Astrocyte of the hippocampus (primary cell): ENCODE data around the gene CCDC134.
"Not testable (repeated sequence)": the region's sequence is repeated elsewhere in the genome, so short reads cannot be mapped to it uniquely, and the experiment has no call there.

Experiments
- DNase-seq: peaks from one replicate; pipeline ENCODE4 v3.0.0; 2011; ENCODE audit warnings: low read depth, low spot score

Gene CCDC134

DNA sequence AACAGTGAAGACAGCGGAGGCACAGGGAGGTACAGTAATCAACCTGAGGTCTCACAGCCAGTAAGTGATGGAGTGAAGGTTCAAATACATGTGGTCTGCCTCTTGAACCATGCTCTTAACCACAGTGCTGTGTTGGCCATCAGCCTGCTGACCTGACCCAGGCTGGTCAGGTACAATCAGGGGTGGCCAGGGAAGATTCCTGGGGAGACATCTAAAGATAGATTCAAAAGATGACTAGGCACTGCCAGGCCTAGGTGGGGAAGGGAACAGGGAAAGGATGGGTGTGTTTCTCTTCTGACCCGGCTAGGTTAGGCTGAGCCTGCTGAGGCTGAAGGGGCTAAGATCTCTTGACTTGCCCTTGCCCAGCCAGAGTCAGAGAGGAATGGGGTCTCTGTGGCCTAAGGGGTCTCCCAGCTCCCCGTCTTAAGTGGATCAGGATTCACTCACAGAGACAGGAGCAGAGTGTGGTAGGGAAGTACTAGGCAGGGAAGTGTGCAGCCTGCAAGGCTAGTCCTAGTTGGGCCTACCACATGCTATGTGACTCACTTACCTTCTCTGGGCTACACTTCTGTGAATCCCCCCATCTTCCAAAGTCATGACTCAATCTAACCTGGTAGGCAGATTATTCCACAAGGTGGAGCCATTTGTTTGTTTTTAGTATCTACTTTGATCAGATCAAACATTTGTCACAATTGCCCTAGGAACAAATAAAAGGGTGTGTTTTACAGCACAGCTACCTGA, 22.0 kb downstream of the CCDC134 start:
- peak; percentile 65 for DNase-seq

GRCh38 chr22:41823797-41824196, 23.3 kb downstream of the CCDC134 start:
- no peak for DNase-seq

GRCh38 chr22:41825376-41825775, 24.9 kb downstream of the CCDC134 start:
- DNase-seq: no peak

DNA sequence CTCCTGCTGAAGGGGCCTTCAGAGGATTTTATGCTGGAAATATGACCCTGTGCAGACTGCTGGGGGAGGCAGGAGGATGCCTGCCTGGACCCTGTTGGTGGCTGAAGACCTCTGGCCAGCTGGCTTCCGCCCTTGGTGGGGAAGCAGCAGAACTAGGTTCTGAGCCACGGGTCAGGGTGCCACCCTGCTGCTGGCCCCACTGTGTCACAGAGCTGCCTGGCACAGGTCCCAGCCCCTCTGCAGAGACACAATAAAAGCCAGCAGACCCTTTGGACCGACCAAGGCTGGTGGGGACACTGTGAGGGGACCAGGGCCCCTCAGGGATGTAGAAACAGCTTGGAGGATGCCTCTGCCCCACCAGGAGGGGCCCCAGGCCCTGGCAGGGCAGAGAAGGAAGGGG, 25.5 kb downstream of the CCDC134 start:
- DNase-seq: no peak

DNA sequence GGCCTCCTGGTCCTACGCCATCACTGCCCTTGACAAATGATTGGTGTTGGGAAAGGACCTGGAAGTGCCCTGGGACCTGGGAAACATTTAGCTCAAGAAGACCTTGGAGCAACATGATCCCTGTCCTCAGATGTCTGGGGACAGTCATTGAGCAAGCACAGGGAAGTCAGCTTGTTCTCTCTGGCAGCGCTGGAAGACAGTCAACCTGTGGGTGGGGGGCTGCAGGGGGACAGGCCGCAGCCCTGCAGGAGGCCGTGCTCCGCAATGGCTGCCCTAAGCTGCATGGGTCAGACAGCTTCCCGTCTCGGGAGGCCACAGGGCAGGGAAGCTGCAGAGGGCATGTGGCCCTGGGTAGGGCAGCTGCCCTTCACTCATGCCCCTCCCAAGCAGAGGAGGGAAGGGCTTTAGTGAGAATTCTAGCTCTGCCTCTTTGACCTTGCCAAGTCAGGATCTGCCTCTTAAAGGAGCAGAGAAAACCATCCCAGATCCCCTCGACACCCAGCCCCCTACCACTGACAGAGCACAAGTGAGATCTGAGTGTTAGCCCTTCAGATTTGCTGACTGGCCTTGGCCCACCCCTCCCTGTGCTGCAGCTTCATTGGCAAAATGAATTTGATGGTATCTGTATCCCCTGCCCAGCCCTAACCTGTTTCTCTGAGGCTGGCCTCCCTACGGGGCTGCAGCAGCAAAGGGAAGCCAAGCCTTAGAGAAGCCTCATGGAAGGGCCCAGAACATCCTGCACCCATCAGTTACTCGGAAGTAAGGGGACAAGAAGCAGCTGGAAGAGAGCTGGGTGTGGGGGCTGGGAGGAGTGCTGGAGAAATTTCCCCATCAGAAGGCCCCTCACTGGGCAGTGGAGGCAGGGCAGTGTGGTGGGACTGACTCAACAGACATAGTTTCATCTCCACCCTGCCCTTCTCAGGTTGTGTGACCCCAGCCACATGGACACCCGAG, 26.2 kb downstream of the CCDC134 start:
- DNase-seq: no peak

GRCh38 chr22:41827671-41828070, 27.2 kb downstream of the CCDC134 start:
- no peak for DNase-seq

- no peak for DNase-seq
Observed at GRCh38 chr22:41828516-41828915, 28.0 kb downstream of the CCDC134 start.

DNA sequence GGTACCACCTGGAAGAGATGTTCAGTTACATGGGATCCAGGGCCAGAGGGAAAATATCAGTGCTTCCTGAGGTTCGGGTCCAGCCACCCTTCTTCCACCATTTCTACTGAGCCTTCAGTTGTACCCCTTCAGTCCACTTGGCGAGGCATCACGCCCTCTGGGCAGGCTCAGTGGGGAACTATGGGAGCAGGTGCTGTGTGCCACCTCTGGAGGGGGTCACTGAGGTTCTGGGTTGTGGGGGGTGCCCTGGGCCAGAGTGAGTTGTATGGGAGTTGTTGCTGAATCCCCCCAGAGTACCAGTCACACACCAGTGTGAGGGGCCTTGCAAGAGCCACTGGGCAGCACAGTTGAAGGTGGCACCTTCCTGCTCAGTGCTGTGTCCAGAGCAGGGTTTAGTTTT, 29.7 kb downstream of the CCDC134 start:
- no peak for DNase-seq

- no peak for DNase-seq
Observed at GRCh38 chr22:41831383-41831782, 30.9 kb downstream of the CCDC134 start.

GRCh38 chr22:41831828-41832552, 31.5 kb downstream of the CCDC134 start:
- DNase-seq: no peak

GRCh38 chr22:41832553-41833368, 32.3 kb downstream of the CCDC134 start, which contains the start of gene SREBF2:
TSS of gene SREBF2 (plus strand) at chr22:41833105. CDS start at chr22:41833271, 166 bp downstream.
- peak; percentile 100 for DNase-seq

- DNase-seq: peak; percentile 58
Observed at GRCh38 chr22:41833369-41834004, 33.0 kb downstream of the CCDC134 start.

DNA sequence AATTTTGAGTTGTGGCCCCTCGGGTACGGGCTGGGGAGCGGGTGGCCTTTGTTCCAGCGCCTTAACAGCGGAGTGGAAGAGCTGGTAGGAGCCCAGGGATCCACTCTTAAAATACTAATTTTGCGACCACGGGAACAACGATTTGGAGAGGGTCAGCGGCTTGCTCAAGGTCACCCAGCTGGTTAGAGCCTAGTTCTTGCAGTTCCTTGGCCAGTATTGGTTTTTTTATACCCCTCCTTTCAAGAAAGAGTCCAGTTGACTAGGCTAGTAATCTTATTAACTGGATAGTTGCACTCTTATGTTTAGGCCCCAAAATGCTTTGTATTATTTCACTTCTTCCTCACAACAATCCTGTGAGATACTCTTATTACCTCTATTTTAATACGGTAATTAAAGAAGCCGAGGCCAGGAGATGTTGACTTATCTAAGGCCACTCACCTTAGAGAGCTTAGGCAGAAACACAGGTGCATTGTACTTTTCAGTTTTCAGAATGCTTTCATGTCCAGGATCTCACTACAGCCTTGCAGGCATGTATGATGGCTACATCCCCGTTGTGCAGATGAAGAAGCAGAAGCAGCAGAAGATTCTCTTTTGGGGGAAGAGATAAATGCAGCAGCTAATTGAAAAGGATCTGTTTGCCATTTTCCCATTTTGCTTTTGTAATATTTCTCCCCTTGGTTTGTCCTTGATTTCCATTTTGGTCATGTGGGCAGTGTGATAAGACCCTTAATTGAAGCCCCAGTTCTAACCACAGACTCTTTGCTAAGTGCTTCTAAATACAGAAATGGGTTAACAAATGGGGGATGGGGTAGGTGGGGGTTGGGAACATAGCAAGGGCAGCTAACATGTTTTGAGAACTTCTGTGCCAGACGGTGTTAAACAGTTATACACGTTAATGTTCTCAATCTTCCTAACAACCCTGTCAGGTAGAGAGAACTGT, 33.8 kb downstream of the CCDC134 start:
- no peak for DNase-seq

- not testable (repeated sequence) for DNase-seq
Observed at GRCh38 chr22:41835462-41835861, 35.0 kb downstream of the CCDC134 start.

DNA sequence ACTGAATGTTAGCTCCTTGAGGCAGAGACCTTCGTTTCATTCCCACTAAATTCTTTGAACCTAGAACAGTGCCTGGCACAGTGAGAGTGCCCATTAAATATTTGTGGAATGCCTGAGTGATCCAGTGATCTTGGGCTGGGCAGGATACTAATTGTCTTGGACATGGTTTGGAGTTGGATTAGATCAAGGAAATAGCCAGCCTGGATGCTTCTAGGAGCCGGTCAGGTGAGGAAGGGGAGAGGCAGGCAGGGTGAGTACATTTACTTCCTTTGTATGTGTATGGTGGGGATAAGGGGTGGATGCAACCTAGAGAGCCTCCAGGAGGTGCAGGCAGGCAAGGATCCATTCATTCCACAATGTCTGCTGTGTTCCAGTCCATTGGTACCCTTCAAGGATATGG, 36.1 kb downstream of the CCDC134 start:
- DNase-seq: no peak

DNA sequence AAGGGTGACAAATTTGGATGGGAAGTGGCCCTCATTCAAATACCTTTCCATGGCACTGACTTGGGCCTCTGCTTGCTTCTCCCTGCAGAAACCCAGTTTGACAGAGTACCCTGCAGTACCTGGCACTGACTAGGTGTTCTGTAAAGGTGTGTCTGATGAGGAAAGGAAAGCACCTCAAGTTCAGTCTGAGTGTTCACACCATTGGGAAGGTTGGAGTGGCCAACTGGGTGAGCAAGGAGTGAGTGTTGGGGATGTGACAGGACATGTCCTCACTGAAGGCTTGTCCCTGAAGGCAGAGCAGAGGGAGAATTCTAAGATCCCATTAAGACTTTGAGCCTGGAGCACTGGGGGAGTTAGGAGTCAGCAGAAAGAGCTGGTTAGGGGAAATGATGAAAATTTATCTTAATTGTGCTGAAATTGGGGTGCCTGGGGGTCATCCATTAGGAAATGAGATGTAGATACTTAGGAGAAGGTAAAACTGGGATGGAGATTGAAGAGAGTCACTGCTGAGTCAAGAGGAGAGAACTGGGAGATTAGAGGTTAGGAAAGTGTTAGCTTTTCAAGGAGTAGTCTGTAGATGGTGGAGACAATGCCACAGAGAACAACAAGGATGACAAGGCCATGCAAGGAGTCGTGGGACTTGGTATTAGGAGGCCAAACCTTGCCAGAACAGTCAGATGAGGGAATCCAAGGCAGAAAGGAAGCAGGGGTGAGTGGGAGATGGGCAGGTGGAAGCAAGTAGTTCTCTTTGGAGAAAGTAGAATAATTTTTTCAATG, 38.6 kb downstream of the CCDC134 start:
- no peak for DNase-seq

DNA sequence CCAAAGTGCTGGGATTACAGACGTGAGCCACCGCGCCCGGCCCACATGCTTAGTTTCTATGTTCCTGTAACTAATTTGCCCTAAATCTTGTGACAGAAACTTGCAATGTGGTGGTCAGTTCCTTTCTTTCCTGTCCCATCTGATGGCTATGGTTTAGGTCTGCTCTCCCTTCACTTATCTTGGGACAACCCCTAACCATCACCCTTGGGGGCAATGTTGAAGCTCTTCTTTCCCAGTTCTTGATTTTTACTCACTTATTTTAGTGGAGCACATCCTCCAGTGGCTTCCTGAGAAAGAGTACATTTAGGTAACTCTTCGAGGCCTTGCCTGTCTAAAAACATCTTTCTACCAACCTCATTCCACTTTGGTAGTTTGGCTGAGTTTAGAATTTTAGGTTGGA, 39.7 kb downstream of the CCDC134 start:
- DNase-seq: no peak

- DNase-seq: no peak
Observed at GRCh38 chr22:41841085-41841712, 40.7 kb downstream of the CCDC134 start.
